Activated T-cell treated with anti-CD3 and anti-CD28 coated beads, Interleukin-2, amount 50 U/mL, for 72 hours (primary cell): ENCODE measurements around the gene GLRX. TPM values are rescaled to one million over a fixed set of nuclear protein-coding genes. Genes with fewer than 3 reads are reported as not detected.

Source experiments
- ATAC-seq, 2 donors: fragments of 150-1000 bp; cut with Tn5 transposase; replicated peaks in 1 of 2; 2 replicates each; pipeline ENCODE4 v1.10.0; 2021; ENCODE audit warnings: moderate library complexity in 2 of 2, mild to moderate bottlenecking in 1 of 2
- DNase-seq, 2 donors: peaks; one replicate each; pipeline ENCODE4 v3.0.0; 2021 to 2022; ENCODE audit warnings: mixed read lengths in 1 of 2
- H3K27ac Mint-ChIP-seq: one replicate; pipeline ENCODE4 v1.8.0; 2022; ENCODE audit warnings: mild to moderate bottlenecking, moderate library complexity, mixed read lengths
- H3K27me3 Mint-ChIP-seq: one replicate; pipeline ENCODE4 v1.8.0; 2022; ENCODE audit warnings: low read depth, mixed read lengths
- H3K36me3 Mint-ChIP-seq, 2 donors: one replicate each; pipeline ENCODE4 v1.8.0; 2022; ENCODE audit warnings: mixed read lengths in 2 of 2, mild to moderate bottlenecking in 1 of 2; ENCODE audit not compliant: insufficient read depth in 2 of 2
- H3K4me1 Mint-ChIP-seq: one replicate; pipeline ENCODE4 v1.8.0; 2022; ENCODE audit warnings: low read depth, mixed read lengths
- H3K4me3 Mint-ChIP-seq, 2 donors: one replicate each; pipeline ENCODE4 v1.8.0; 2022; ENCODE audit warnings: mild to moderate bottlenecking in 2 of 2, mixed read lengths in 2 of 2, moderate library complexity in 2 of 2
- H3K9me3 Mint-ChIP-seq, 2 donors: one replicate each; pipeline ENCODE4 v1.8.0; 2022; ENCODE audit warnings: mixed read lengths in 2 of 2
- total RNA-seq, 2 donors: library from RNA; stranded (reverse); gene quantifications; one replicate each; pipeline ENCODE4 v1.2.3, GENCODE V29; 2022

Gene GLRX
- total RNA-seq, 2 donors from 2014 or later: 19.1 to 23.4 TPM

- H3K27me3 Mint-ChIP-seq: no peaks in the 10 kb centered on the region
- H3K27ac Mint-ChIP-seq: peak overlapping the region; percentile 94
- no peaks in the 10 kb centered on the region for H3K36me3 Mint-ChIP-seq
- peaks cover 50% of the 10 kb centered on the region for H3K4me1 Mint-ChIP-seq
- H3K9me3 Mint-ChIP-seq: no peaks in the 10 kb centered on the region
- DNase-seq (no peak), ATAC-seq (peak in 1 of 2 donors; percentile 23)
- H3K4me3 Mint-ChIP-seq: peak overlapping the region; percentile 77 to 81
Observed at GRCh38 chr5:95808013-95808685, 14.4 kb downstream of the GLRX start.

- no peak for ATAC-seq
- Mint-ChIP-seq H3K9me3 (no peaks in the 10 kb centered on the region), H3K4me1 (peaks cover 39% of the 10 kb centered on the region), H3K27ac (no peak overlapping the region), H3K36me3 (no peaks in the 10 kb centered on the region), H3K4me3 (no peak overlapping the region), H3K27me3 (no peaks in the 10 kb centered on the region)
- no peak for DNase-seq
Observed at GRCh38 chr5:95806687-95807086, 15.8 kb downstream of the GLRX start.

GRCh38 chr5:95804736-95805539 is 17.6 kb downstream of the GLRX start:
- H3K9me3 Mint-ChIP-seq: no peaks in the 10 kb centered on the region
- peaks cover 22% of the 10 kb centered on the region for H3K4me1 Mint-ChIP-seq
- no peak for ATAC-seq
- H3K4me3 Mint-ChIP-seq: no peak overlapping the region
- no peak for DNase-seq
- H3K27ac Mint-ChIP-seq: no peak overlapping the region
- no peaks in the 10 kb centered on the region for H3K27me3 Mint-ChIP-seq
- H3K36me3 Mint-ChIP-seq: no peaks in the 10 kb centered on the region

DNA sequence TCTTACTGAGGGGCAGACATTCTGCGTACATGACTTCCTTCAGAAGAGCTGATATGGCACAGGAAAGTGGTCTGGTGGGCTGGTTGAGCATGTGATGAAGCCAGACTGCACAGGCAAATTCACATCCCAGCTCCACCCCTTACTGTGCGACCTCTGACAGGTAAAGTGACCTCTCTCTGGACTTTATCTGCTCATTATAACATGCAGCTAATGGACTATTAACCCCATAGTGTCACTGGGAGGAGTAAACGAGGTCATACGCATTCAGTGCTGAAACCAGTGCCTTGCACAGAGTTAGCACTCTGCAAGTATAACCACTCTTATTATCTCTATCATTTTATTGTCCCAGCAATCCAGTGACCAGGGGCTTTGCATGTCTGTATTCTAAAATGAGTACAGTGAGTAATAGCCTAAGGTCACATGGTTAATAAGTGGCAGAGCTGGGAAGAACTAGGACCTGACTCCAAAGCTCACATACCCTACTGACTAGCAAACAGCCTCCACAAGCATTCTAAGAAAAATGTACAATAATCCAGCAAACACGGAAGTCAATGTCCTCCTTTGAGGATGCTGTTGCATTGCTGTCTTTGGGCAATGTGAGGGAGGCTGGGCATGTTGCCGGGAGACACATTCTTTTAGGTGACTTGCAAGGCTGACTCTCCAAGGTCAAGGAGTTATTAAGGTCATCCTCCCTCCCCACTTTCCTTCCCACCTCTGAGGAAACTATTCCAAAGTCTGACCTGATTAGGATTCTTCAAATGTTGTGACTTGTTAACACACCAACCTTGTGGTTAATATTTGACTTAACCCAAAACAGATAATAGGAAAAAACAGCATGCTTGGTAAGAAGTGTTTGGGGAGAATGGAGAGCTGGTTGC is 19.0 kb downstream of the GLRX start:
- Mint-ChIP-seq H3K36me3 (no peaks in the 10 kb centered on the region), H3K9me3 (no peaks in the 10 kb centered on the region), H3K27me3 (no peaks in the 10 kb centered on the region), H3K27ac (no peak overlapping the region), H3K4me1 (peaks cover 8% of the 10 kb centered on the region), H3K4me3 (no peak overlapping the region)
- no peak for DNase-seq
- no peak for ATAC-seq

DNA sequence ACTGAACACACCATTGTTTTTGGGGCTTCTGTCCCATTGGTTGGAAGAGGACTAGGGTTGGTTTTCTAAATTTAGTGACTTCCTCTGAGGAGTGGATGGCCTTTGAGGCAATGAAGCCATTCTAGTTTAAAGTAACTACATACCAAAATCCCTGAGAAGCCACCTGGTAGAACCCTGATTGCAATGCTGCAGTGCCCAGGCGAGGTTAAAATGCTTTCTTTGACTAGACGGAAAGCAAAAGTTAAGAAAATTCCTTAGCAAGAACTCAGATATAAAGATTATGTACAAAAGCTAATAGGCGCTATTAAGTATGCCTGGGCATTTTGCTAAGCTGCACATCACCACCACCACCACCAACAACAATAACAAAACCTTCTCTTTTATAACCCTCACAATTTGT is 20.6 kb downstream of the GLRX start:
- no peaks in the 10 kb centered on the region for H3K9me3 Mint-ChIP-seq
- no peaks in the 10 kb centered on the region for H3K27me3 Mint-ChIP-seq
- DNase-seq (no peak), ATAC-seq (no peak)
- no peak overlapping the region for H3K27ac Mint-ChIP-seq
- H3K4me3 Mint-ChIP-seq: no peak overlapping the region
- no peaks in the 10 kb centered on the region for H3K36me3 Mint-ChIP-seq
- no peaks in the 10 kb centered on the region for H3K4me1 Mint-ChIP-seq

DNA sequence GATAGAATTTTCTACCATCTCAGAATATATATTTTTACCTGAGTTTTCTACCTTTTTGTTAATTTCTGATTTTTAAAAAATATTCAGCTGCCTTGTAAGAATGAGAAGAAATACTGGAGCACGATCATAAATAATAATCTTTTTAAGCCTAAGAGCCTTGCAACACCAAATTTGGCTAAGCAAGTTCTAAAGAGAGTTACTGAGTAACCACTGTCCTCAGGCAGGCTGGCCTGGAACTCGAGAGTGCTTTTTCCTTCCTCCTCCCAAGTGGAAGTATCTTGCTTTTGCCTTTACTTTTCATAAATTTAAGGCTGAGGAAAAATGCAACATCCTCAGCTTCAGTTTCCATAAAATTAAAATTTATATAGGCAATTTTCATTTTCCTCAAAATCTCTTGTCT is 21.0 kb downstream of the GLRX start:
- Mint-ChIP-seq H3K9me3 (no peaks in the 10 kb centered on the region), H3K36me3 (no peaks in the 10 kb centered on the region), H3K27me3 (no peaks in the 10 kb centered on the region), H3K4me1 (no peaks in the 10 kb centered on the region), H3K4me3 (no peak overlapping the region), H3K27ac (no peak overlapping the region)
- DNase-seq (no peak), ATAC-seq (no peak)

GRCh38 chr5:95800553-95800952 is 22.0 kb downstream of the GLRX start:
- Mint-ChIP-seq H3K4me1 (no peaks in the 10 kb centered on the region), H3K4me3 (no peak overlapping the region), H3K27ac (no peak overlapping the region), H3K27me3 (no peaks in the 10 kb centered on the region), H3K9me3 (no peaks in the 10 kb centered on the region), H3K36me3 (no peaks in the 10 kb centered on the region)
- ATAC-seq (no peak), DNase-seq (no peak)

- no peak for DNase-seq
- H3K4me3 Mint-ChIP-seq: no peak overlapping the region
- H3K27ac Mint-ChIP-seq: no peak overlapping the region
- no peak for ATAC-seq
- no peaks in the 10 kb centered on the region for H3K4me1 Mint-ChIP-seq
- no peaks in the 10 kb centered on the region for H3K36me3 Mint-ChIP-seq
- no peaks in the 10 kb centered on the region for H3K9me3 Mint-ChIP-seq
- no peaks in the 10 kb centered on the region for H3K27me3 Mint-ChIP-seq
Observed at GRCh38 chr5:95799191-95799835, 23.2 kb downstream of the GLRX start.

DNA sequence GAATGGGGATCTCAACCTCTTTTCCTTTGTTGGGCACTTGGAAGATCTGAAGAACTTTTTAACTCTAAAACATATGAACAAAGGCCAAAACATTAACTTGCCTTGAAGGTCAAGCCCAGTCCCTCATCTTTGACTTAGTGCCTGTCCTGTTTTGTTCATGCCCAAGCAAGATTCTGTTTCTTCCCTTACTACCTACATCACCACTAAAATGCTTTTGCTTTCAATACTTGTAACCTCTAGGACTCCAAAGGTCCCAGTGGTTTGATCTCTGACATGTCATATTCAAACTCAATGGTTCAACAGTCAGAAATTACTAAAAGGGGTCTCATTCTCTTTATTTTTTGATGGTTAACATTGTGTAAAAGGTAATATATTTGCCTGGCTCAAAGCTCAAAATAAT is 24.0 kb downstream of the GLRX start:
- H3K36me3 Mint-ChIP-seq: no peaks in the 10 kb centered on the region
- H3K27ac Mint-ChIP-seq: no peak overlapping the region
- H3K9me3 Mint-ChIP-seq: no peaks in the 10 kb centered on the region
- no peaks in the 10 kb centered on the region for H3K27me3 Mint-ChIP-seq
- DNase-seq (no peak), ATAC-seq (no peak)
- H3K4me1 Mint-ChIP-seq: no peaks in the 10 kb centered on the region
- no peak overlapping the region for H3K4me3 Mint-ChIP-seq

DNA sequence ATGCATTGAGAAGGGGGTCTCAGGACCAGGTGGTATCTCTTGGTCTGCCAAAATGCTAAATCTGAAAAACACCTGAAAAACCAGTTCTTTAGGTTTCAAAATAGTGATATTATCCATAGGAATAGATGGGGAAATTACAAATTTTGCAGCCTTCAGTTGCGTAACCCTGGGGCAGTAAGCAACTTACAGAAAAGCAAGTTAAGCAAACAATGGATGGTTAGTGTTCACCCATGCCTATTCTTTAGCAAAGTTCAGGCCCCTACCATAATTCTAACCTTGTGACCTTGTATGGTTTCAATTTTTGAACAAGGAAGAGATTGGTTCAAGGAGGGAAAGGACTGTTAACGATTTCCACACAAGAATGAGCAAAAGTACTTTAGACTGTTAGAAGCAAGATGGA is 24.5 kb downstream of the GLRX start:
- no peak overlapping the region for H3K4me3 Mint-ChIP-seq
- H3K9me3 Mint-ChIP-seq: no peaks in the 10 kb centered on the region
- no peaks in the 10 kb centered on the region for H3K36me3 Mint-ChIP-seq
- H3K27me3 Mint-ChIP-seq: no peaks in the 10 kb centered on the region
- no peak overlapping the region for H3K27ac Mint-ChIP-seq
- no peak for DNase-seq
- no peak for ATAC-seq
- H3K4me1 Mint-ChIP-seq: no peaks in the 10 kb centered on the region

GRCh38 chr5:95797301-95797700 is 25.2 kb downstream of the GLRX start:
- no peak for DNase-seq
- H3K27ac Mint-ChIP-seq: no peak overlapping the region
- no peak for ATAC-seq
- H3K36me3 Mint-ChIP-seq: no peaks in the 10 kb centered on the region
- H3K9me3 Mint-ChIP-seq: no peaks in the 10 kb centered on the region
- H3K27me3 Mint-ChIP-seq: no peaks in the 10 kb centered on the region
- H3K4me3 Mint-ChIP-seq: no peak overlapping the region
- H3K4me1 Mint-ChIP-seq: no peaks in the 10 kb centered on the region

- H3K9me3 Mint-ChIP-seq: no peaks in the 10 kb centered on the region
- no peaks in the 10 kb centered on the region for H3K36me3 Mint-ChIP-seq
- peaks cover 5% of the 10 kb centered on the region for H3K4me1 Mint-ChIP-seq
- DNase-seq (no peak), ATAC-seq (no peak)
- no peaks in the 10 kb centered on the region for H3K27me3 Mint-ChIP-seq
- H3K4me3 Mint-ChIP-seq: no peak overlapping the region
- no peak overlapping the region for H3K27ac Mint-ChIP-seq
Observed at GRCh38 chr5:95794070-95794516, 28.4 kb downstream of the GLRX start.

GRCh38 chr5:95791751-95792150 is 30.8 kb downstream of the GLRX start:
- ATAC-seq (no peak), DNase-seq (no peak)
- H3K36me3 Mint-ChIP-seq: no peaks in the 10 kb centered on the region
- no peaks in the 10 kb centered on the region for H3K9me3 Mint-ChIP-seq
- H3K27ac Mint-ChIP-seq: no peak overlapping the region
- H3K4me1 Mint-ChIP-seq: peaks cover 5% of the 10 kb centered on the region
- no peaks in the 10 kb centered on the region for H3K27me3 Mint-ChIP-seq
- H3K4me3 Mint-ChIP-seq: no peak overlapping the region
